GM04504 (cell line): ENCODE measurements around the gene RPS5.
"Not testable (repeated sequence)": the region's sequence is repeated elsewhere in the genome, so short reads cannot be mapped to it uniquely, and the experiment has no call there.

Source experiments
- DNase-seq: peaks from one replicate; pipeline ENCODE4 v3.0.0-alpha.2; 2012; ENCODE audit warnings: low read depth

The RPS5 gene

DNA sequence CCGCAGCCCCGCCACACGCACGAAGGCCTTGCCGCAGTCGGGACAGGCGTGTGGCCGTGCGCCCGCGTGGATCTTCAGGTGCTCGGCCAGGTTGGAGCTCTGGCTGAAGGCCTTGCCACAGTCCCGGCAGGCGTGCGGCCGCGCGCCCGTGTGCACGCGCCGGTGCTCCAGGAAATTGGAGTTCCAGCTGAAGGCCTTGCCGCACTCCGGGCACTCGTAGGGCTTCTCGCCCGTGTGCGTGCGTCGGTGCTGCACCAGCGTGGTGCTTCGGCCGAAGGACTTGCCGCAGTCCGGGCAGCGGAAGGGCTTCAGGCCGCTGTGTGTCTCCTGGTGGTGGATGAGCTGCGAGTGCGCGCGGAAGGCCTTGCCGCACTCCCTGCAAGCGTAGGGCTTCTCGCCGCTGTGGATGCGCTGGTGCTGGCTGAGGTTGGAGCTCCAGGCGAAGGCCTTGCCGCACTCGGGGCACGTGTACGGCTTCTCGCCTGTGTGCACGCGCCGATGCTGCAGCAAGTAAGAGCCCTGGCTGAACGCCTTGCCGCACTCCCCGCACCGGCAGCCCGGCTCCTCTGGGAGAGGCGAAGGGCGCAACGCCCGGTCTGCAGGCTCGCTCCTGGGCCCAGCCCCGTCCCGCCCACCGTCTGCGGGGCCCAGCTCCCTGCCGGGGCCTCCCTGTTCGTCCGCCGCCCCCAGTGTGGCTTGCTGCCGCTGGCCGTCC lies 30.1 kb upstream of the RPS5 start:
- no peak for DNase-seq

DNA sequence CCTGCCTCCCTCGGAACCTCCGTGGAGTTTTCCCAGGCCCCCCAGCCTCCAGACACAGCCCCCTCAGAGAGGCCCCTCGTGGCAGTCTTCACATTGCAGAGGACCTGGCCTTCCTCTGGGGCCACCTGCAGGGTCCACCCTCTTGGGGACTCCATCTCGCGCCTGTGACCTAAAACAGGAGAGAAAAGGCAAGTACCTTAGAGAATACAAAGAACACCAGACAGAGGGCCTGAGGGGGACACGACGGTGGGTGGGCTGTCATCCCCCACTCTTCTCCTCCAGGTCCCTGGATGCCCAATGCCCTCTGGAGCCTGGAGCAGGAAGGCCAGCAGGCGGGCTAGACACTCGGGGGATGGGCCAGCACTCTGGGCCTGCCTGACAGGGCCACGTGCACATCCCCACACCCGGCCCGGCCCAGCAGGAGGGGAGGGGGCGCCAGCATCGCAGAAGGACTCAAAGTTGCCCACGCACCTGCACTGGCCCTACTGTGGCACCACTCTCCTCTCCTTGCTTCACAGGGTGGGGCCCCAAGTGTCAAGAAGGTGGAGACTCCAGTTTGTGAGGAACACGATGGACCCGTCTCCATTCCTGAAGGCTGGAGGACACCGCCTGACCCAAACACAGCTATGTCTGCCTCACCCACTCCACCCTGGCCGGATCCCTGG lies 29.5 kb upstream of the RPS5 start:
- no peak for DNase-seq

DNA sequence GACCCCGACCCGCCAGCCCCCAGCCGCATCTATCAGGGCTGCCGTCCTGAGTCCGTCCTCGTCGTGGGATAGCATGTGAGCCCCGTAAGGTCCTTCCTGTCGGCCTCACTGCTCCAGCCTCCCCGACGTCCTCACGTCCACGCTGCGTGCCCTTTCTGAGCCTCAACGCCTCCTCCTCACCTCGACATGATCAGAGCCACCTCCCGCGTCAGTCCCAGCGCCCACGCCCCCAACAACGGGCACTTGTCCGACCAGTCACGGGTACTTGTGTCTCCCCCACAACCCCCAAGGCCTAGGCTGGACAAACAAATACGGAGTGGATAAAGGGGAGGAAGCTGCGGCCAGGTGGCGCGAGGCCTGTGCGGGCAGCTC lies 25.2 kb upstream of the RPS5 start:
- no peak for DNase-seq

DNA sequence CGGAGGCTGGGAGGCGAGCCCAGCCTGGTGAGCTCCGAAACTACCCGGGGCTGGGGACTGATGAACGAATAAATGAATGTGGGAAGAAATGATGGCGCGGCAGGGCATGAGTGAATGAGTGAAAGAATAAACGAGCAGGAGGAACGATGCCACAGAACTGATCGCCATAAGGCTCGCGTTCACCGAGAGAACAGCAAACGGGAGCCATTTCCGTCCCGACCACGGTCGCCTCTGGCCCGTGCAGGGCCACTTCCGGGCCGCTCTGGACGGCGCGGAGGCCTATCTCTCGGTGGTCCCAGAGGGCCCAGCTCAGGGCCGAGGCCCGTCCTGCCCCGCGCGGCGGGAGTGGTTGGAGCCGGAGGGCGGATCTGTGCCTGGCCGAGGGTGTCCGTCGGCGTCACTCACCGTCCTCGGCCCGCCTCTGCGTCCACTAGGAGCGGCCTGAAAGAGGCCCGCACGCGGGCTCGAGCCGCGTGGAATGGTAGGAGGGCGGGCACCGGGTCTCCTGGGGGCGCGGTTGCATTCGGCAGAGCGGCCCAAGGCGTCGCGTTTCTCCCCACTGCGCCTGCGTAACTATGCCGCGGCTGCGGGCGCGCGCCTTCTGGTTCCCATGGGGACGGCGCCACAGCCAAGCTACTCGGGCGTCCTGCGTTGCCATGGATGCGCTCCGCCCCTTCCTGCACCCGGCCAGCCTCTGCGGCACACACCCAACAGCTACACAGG lies 24.6 kb upstream of the RPS5 start, which contains the start of gene ZNF497:
TSS of gene ZNF497 (minus strand) at position 480 of the 723 bp plus-strand sequence. CDS start 5,116 bp downstream, outside the sequence.
- DNase-seq = peak; percentile 91

DNA sequence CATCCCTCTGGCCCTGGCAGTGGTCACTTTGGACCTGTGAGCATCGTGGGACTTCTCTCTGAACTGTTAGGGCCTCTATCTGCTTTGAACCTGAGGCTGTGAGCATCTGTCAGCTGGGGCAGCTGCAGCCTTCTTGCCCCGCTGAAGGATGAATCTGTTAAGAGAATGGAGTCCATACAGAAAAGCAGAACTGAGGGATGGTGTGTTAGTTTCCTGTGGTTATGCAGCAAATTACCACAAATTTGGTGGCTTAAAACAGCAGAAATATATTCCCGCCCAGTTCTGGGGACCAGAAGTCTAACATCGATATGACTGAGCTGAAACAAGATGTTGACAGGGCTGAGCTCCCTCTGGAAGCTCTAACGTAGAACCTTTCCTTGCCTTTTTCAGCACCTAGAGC lies 22.9 kb upstream of the RPS5 start:
- no peak for DNase-seq

DNA sequence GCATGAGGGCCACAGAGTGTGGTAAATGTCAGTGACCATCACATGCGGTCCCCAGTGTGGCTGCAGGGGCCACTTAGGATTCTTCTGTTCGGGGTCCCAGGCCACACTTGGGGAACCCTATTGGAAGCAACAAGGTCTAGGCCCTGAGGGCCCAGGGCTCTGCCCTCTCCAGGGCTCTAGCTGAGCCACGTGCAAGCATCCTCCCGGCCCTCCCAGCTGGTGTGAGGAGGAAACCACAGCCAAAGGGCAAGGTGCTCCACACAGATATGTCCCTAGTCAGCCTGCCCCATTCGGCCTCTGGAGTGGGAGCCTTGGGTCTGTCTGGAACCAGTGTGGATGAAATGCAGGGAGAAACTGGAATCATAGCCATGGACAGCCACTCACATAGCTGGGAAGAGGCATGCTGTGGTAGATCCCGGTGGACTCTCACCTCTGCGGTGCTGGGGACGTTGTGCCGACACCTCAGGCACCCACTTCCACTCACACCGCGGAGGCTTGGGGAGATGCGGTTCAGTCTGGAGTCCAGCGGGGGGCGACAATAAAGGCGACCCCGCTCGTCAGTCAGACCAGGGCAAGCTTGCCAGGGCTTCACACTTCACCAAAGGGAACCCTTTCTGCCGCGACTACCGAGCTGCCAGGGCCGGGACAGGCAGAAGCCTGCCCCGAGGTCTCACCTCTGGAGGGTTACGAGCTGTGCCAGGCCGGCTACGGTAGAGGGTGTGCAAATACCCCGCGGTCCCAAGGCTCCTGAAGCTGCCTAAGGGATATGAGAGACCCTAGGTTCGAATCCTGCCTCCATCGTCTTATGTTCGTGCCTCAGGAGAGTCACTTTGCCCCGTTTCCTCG lies 20.3 kb upstream of the RPS5 start:
- DNase-seq = no peak

DNA sequence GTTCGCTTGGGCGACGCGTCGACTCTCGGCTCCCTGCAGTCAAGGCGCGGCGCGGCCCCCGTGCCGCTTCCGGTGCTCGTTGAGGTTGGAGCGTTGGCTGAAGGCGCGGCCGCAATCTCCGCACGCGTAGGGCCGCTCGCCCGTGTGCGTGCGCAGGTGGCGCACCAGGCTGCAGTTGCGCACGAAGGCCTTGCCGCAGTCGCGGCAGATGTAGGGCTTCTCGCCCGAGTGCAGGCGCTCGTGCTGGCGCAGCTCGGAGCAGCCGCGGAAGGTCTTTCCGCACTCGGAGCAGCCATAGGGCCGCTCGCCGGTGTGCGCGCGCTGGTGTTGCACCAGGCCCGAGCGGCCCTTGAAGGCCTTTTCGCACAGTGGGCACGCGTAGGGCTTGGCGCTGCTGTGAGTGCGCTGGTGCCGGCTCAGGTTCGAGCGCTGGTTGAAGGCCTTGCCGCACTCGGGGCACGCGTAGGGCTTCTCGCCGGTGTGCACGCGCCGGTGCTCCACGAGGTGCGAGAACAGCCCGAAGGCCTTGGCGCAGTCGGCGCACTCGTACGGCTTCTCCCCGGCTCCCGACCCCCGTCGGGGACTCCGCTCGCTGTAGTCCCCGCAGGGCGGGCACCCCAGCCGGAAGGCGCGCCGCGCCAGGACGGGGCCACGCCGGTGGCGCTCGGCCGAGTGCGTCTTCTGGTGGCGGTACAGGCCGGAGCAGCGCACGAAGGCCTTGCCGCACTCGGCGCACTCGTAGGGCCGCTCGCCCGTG lies 19.2 kb upstream of the RPS5 start:
- no peak for DNase-seq

DNA sequence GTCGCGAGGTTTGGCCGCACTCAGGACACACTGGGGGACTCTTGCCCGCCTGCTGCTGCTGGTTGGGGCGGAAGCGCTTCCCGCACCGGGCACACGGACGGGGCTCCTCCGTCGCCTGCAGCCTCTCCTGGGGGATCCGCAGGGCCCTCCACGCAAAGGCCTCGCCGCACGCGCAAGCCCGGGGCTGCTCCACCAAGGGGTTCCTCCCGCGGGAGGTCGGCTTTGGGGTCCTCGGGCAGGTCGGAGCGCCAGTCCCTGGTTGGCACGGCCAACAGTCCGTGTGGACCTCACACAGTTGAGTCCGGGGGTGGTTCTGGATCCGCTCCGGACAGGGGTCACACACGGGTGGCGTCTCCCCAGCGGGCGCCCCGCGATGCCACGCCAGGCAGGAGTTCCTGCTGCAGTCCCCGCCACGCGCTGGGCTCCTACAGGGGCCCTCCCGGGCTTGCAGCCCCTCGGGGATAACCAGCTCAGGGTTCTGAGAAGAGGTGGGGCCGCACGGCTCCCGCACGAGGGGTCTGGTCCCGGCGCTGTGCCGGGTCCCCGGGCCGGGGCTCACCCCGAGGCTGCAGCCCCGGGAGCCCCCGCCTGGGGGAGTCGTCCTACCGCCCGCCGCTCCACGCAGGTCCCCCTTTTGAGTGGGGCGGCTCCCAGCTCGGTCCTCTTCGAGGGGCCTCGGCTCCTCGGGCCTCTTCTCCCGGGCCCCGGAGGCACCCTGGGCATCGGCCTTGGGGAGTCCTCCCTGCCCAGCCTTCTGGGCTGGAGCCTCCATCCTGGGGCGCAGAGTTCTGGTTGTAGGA lies 18.3 kb upstream of the RPS5 start:
- DNase-seq = no peak

DNA sequence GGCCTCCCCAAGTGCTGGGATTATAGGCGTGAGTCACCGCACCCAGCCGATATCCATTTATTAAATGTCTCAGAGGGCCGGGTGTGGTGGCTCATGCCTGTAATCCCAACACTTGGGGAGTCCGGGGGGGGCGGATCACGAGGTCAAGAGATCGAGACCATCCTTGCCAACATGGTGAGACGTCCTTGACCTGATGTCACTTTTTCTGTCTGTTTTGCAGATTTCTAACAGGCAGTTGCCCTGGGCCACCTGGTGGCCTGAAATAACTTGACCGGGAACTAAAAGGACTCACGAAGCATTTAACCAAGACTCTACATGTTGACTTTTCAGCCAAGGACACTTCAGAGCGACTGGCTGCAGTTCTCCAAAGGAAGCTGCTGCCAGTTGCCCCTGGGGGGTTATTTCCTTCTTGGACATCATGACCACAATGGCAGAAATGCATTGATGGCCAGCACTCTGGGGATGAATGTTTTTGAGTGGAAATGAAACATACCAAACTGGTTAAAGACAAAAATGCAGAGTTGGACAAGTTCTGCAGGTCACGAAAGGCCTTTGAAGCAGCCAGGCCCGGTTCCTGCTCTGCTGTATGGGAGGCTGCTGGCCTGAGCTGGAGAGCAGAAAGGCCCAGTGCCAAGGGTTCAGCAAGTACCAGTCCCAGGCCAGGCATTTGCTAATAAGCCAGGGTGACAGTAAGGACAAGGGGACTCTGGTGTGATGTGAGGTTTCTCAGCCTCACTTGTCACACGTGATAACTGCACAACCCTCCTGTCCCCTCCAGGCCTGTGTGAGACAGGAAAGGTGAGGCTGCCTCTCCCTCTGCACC lies 14.5 kb upstream of the RPS5 start:
- DNase-seq = no peak

DNA sequence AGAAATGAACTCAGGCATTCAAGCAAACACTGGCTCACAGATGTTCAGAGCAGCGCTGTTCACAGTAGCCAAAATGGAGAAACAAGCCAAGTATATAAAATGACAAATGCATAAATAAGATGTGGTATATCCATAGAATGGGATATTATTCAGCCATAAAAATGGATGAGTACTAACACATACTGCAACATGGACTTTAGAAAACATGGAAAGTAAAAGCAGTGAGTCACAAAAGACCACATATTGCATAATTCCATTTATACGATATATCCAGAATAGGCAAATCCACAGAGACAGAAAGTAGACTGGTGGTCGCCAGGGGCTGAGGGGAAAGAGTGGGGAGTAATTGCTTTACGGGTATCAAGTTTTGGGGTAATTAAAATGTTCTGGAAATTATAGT lies 12.9 kb upstream of the RPS5 start:
- no peak for DNase-seq

DNA sequence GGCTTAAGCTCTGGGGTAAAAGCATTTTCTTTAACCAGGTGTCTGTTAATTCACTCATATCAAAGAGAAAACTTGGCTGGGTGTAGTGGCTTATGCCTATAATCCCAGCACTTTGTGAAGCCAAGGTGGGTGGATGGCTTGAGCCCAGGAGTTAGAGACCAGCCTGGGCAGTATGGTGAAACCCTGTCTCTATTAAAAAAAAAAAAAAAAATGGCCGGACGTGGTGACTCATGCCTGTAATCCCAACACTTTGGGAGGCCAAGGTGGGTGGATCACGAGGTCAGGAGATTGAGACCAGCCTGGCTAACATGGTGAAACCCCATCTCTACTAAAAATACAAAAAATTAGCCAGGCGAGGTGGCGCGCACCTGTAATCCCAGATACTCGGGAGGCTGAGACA lies 10.3 kb upstream of the RPS5 start:
- not testable (repeated sequence) for DNase-seq

DNA sequence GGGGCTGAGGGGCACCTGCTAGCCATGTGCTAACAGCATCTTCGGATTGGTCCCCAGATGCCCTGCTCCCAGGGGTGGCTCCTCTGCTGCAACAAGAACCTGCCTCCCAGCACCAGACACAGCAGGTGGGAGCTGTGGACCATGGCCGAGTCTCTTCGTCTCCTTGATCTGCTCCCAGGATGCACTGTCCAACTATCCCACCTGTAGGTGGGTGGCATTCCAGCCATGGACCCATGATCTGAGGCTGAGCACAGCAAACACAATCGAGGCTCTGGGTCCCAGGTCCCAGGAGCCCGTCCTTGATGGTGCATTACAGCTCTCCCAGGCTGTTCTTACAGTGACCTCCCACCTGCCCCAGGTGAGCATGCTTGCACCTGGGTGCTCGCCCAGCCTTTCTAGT lies 7.8 kb upstream of the RPS5 start:
- DNase-seq = no peak

DNA sequence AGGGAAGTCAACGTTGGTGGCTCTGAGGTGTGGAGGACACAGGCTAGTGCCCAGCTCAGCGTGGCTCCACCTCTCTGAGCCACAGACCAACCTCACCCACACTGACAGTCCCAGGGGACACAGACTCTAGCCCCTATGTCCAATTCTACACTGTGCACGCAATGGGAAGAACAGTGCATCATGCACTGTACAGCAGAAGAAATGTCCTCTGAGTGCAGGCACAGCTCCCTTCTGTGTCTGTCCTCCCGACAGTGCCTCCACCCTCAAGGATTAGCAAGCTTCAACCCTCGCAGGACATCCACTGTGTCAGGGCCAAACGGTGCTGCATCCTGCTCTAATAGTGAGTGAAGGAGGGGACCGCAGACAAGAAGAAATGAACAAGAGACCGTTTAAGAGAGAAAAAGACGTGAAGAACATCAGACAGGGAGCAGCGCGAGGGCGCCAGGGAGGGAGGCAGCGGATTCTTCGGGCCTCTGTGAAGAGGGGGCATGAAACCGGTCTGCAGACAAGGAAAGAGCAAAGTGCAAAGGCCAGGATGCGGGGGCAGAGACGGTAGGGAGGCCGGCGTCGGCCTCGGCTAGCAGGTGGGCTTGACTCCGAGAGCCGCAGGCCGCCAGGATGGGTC lies 6.9 kb upstream of the RPS5 start:
- DNase-seq = no peak

DNA sequence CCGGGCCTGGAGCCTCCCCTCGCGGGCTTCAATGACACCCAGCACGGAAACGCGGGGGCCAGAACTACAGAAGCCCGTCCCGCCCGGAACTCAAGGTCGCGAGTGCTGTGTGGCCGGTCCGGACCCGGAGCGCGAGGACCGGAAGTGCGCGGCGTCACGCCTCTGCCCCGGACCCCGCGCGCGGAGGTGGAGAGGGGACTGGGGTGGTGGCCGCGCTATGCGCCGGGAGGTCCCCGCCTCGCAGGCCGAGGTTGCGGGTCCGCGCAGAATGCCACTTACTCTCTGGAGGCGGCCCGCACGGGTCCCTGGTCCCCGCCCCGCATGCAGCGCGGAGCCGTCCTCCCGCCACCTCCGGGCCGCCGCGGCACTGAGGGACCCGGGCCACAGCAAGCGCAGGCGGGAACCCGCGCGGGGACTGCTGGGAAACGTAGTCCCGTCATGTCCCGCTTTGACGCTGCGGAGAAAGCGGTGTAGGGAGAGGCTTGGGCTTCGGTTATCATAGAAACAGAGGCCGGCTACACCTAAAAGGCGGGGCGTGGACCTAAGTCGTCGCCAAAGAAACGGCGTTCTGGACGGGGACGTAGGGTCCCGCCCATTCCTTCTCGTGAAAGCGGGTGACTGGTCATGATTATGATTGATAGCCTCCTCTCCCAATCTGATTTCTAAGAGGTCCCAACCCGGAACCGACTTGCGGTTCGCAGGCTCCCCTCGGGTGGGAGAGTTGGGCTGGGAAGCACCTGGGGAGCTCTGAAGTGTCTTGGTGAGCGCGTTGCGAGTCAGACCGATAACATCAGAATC lies 6.2 kb upstream of the RPS5 start, which contains the start of gene ZNF837:
TSS of gene ZNF837 (minus strand) at position 369 of the 798 bp plus-strand sequence. CDS start 11,698 bp downstream, outside the sequence.
- peak; percentile 100 for DNase-seq

DNA sequence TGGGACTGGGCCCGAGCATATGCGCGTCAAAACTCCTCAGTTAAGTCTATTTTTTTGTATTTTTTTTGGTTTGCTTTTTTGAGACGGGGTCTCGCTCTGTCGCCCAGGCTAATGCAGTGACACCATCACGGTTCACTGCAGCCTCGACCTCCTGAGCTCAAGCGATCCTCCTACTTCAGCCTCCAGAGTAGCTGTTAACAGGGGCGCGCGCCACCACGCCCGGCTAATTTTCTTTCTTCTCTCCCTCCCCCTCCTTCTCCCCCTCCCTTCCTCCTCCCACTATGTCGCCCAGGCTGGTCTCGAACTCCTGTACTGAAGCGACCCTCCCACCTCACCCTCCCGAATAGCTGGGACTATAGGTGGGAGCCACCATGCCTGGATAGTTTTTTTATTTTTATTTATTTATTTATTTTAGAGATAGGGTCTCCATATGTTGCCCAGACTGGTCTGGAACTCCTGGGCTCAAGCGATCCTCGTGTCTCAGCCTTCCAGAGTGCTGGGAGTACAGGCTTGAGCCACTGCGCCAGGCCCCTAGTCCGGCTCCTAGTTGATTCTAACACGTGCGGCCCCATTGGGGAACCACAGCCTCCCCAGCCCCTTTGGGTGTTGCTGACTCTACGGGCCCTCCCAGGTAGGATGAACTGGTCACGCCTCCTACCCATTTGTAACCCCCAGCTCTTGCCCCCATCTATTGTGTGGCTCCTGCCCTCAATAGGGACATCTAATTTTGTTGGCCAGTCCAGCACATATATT lies 5.4 kb upstream of the RPS5 start:
- no peak for DNase-seq

DNA sequence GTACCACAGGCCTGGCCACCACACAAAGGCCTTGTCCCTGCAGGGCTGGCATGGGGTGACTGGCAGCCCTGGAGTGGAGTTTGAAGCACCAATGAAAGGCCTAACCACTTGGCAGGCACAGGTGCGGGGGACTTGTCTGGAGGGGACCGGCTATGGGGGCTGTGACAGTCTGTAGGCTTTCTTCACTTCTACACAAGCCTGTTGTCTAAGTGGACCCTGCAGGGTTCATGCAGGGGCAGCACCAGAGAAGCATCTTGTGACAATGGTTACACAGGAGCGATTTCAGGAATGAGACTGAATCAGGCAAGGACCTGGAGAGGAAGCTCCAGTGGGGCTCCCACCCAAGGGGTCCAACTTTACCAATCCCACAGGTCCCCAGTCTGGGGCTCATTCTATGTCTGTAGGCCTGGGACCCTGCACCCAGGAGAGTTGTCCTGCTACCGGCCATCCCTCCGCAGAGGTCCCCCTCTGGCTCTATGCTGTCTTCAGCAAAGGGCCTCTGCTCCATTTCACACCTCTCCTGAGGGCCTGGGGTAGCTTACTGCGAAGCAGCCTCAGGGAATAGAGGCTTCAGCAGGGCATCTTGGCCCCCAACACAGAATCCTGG lies 4.0 kb upstream of the RPS5 start:
- DNase-seq = no peak

DNA sequence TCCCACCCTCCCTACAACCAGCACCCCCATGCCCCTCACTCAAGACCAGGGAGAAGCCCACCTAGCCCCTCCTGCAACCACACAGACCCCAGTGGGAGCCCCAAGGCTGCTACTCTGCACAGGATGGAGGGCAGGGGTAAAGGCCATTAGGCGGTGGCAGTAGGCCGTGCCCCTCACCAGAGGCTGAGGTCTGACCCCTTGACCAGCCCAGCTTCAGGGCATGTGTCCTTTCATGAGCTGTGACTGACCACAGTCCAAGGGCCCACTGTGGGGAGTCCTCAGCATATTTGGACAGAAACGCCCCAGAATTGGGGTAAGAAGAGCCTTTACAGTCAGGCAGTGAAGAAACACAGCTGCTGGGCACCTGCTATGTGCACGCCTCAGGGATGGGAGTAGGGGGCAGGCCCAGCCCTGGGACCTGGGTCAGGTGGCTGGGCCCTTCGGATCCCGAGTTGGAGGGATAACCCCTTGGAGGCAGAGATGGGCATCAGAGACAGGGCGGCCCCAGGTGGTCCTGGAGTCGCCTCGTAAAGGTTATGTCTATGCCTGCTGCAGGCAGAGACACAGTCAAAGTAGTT lies 1.7 kb upstream of the RPS5 start:
- DNase-seq = no peak
